Uterus (tissue), 2 donors: ENCODE measurements around the gene AAMP.

ENCODE experiments used
- POLR2A ChIP-seq, 2 donors: fragments of 450-650 bp; IDR thresholded peaks; one replicate each; pipeline ENCODE4 v1.6.1; 2016; ENCODE audit warnings: antibody characterized with exemption in 2 of 2, mild to moderate bottlenecking in 1 of 2, moderate library complexity in 1 of 2
- TF ChIP-seq, protein P1 (sequence below), 4 experiments: fragments of 200-600 bp in 2 of 4; fragments of 450-650 bp in 2 of 4; sonication (generic) in 2 of 4; IDR thresholded peaks; one replicate each; pipeline ENCODE4 v1.5.1; 2016 to 2019; ENCODE audit warnings: antibody characterized with exemption in 4 of 4, mild to moderate bottlenecking in 2 of 4, moderate library complexity in 1 of 4

DNA sequence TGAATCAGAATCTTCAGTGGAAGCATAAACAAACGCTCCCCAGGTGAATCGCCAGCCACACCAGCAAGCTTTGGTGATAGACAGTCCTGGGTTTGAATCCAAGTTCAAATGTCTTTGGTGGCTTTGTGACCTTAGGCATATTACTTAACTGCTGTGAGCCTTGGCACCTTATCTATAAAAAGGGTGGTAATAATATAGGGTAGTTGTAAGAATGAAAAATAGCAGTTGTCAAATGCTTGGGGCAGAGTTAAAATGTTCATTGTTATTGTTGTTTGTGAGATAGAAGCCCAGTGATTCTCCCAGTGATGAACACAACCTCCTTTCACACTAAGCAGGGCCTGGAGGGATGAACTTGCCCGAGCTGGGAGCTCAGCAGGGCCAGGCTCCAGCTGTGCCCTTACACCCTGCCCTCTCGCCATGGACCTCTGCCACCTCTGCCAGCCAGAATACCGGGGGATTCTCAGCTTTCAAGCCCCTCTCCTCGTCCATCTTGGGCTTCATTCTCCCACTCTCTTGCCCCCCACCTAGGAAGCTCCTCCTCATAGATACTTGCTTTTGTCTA, 28.5 kb upstream of the AAMP start:
- no peak for TF ChIP-seq POLR2A (IDR thresholded peaks at IDR 0.05)
- TF ChIP-seq, protein P1, sequence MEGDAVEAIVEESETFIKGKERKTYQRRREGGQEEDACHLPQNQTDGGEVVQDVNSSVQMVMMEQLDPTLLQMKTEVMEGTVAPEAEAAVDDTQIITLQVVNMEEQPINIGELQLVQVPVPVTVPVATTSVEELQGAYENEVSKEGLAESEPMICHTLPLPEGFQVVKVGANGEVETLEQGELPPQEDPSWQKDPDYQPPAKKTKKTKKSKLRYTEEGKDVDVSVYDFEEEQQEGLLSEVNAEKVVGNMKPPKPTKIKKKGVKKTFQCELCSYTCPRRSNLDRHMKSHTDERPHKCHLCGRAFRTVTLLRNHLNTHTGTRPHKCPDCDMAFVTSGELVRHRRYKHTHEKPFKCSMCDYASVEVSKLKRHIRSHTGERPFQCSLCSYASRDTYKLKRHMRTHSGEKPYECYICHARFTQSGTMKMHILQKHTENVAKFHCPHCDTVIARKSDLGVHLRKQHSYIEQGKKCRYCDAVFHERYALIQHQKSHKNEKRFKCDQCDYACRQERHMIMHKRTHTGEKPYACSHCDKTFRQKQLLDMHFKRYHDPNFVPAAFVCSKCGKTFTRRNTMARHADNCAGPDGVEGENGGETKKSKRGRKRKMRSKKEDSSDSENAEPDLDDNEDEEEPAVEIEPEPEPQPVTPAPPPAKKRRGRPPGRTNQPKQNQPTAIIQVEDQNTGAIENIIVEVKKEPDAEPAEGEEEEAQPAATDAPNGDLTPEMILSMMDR (IDR thresholded peaks at IDR 0.05): no peak
